HG02610 (cell line): Measurements from ENCODE around the gene SH3BP4.

Experiments
- ATAC-seq: cut with Tn5 transposase; IDR thresholded peaks from one replicate; pipeline ENCODE4 v1.9.1; 2021; ENCODE audit warnings: mild to moderate bottlenecking, moderate library complexity; ENCODE audit not compliant: unreplicated experiment

The SH3BP4 gene

DNA sequence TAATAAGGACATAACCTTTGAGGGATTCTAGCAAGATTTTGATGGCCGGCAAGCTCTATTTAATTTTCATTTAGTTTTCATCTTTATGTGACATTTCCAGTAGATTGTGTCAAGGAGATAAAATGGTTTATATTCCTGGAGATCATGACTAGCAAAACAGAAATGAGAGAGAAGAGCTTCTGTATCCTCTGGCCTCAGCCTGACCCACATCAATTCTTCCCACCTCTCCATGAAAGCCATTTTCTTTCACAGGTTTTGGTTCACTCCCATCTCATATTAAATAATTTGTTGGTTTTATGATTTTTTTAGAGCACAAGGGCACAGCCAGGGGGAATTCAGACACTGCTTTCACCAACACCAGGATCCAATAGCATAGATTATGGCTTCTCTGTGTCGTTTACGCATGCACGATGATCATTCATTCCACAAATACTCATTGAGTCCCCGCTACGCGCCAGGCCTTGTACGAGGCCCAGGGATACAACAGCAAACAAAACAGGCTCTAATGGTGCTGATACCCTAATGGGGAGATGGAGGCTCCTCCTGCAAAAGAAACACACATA, 85.9 kb downstream of the SH3BP4 start:
- no peak for ATAC-seq

DNA sequence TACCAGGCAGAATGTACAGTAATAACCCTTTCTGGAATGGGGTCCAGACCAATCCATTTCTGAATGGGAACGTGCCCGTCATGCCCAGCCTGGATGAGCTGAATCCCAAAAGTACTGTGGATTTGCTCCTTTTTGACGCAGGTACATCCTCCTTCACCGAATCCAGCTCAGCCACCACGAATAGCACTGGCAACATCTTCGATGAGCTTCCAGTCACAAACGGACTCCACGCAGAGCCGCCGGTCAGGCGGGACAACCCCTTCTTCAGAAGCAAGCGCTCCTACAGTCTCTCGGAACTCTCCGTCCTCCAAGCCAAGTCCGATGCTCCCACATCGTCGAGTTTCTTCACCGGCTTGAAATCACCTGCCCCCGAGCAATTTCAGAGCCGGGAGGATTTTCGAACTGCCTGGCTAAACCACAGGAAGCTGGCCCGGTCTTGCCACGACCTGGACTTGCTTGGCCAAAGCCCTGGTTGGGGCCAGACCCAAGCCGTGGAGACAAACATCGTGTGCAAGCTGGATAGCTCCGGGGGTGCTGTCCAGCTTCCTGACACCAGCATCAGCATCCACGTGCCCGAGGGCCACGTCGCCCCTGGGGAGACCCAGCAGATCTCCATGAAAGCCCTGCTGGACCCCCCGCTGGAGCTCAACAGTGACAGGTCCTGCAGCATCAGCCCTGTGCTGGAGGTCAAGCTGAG, 89.6 kb downstream of the SH3BP4 start:
- no peak for ATAC-seq

DNA sequence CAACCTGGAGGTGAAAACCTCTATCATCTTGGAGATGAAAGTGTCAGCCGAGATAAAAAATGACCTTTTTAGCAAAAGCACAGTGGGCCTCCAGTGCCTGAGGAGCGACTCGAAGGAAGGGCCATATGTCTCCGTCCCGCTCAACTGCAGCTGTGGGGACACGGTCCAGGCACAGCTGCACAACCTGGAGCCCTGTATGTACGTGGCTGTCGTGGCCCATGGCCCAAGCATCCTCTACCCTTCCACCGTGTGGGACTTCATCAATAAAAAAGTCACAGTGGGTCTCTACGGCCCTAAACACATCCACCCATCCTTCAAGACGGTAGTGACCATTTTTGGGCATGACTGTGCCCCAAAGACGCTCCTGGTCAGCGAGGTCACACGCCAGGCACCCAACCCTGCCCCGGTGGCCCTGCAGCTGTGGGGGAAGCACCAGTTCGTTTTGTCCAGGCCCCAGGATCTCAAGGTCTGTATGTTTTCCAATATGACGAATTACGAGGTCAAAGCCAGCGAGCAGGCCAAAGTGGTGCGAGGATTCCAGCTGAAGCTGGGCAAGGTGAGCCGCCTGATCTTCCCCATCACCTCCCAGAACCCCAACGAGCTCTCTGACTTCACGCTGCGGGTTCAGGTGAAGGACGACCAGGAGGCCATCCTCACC, 90.2 kb downstream of the SH3BP4 start:
- ATAC-seq = no peak

DNA sequence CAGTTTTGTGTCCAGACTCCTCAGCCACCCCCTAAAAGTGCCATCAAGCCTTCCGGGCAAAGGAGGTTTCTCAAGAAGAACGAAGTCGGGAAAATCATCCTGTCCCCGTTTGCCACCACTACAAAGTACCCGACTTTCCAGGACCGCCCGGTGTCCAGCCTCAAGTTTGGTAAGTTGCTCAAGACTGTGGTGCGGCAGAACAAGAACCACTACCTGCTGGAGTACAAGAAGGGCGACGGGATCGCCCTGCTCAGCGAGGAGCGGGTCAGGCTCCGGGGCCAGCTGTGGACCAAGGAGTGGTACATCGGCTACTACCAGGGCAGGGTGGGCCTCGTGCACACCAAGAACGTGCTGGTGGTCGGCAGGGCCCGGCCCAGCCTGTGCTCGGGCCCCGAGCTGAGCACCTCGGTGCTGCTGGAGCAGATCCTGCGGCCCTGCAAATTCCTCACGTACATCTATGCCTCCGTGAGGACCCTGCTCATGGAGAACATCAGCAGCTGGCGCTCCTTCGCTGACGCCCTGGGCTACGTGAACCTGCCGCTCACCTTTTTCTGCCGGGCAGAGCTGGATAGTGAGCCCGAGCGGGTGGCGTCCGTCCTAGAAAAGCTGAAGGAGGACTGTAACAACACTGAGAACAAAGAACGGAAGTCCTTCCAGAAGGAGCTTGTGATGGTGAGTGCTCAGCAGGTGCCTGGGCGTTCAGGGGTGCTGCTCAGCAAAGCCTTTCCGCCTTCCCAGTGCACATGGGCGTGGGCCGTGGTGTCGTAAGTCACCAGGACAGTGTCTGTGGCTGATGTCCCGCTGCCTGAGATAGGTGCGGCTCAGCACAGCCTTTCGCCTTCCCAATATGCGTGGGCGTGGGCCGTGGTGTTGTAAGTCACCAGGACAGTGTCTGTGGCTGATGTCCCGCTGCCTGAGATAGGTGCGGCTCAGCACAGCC, 91.0 kb downstream of the SH3BP4 start:
- no peak for ATAC-seq

DNA sequence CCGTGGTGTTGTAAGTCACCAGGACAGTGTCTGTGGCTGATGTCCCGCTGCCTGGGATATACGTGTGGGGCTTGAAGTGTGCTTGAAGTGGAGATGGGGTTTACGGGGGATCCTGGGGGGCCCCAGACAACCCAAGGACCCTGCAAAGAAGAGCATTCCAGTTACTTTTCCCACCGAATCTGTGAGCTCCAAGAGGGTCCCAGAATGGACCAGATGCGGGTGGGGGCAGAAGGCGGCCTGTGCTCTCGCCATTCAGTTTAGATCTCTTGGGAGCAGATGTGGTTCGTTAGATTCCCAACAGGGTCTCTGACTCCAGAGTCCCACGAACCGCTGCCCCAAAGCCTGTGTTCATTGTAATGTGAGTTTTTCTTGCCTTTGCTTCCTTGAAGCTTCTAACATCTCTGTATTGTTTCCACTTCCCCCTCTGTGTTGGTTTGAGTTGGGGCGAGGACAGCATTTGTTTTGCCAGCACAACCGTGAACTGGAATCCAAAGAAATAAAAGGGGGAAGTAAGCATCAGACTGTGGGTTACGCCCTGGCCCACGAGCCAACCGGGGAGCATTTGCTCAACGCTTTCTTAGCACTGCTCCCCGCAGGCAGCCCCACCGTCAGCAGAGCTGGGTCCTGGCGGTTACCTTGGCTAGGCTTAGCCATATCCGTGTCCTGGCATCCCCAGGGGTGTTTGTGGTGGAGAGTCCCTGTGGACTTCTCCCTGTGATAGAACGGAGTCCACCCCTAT, 92.1 kb downstream of the SH3BP4 start:
- ATAC-seq = no peak

DNA sequence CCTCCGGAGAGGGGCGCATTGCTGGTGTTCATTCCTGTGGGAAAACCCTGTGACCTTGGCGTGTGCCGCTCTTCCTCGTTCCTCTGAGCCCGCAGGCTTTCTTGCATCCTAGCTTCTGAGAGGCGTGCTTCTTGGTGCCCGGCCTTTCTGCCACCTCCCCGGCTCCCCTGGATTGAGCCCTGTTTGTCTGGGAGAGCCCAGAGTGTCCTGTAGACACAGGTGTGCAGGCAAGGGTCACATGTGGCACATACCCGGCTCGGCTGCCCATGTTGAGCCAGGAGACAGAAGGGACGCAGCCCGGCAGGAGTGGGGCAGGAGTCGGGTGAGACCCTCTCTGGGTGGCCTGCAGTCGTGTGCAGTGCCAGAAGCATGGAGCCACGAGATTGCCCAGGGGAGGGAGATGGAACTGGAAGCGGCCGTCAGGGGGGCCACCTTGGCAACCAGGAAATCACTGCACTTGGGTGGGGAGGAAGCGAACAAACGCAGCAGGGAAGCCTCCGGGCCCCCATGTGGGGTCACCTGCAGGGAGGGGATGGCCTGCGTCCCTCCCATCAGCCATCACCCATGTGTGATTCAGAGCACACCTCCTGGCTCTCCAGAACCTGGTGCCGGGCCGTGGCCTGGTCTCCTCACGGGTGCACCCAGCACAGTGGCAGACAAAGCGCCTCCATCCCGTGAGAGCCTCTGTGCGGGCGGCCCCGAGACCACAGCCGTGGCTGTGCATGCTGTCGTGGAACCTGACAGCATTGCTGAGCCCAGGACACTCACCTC, 92.9 kb downstream of the SH3BP4 start:
- ATAC-seq = no peak

DNA sequence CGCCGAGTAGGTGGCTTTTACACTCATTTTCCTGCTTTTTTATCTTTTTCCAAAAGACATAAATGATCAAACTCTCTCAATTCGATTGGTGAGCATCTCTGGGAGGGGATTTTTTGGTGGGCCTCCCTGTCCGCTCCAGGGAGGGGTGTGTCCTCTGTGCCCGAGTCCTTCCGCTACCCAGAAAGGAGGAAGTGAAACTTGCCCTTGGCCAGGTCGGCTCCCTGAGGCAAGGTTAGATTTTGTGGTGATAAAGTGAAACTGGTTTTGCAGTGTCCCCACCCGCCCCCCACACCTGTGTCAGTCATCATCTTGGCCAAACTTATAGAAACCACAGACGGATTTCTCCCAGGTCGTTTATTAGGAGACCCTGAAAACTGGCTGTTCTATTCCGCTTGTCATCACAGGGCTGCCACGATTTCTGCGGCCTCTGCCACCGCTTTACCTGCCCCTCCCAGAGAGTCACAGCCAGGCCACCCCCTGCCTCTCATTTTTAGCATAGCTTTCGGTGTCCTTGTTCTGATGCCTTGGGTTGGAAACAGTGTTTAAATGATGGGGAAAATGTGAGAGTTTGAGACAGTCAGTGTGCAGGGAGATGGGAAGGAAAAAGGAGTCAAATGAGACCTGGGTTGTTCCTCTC, 93.6 kb downstream of the SH3BP4 start:
- no peak for ATAC-seq

DNA sequence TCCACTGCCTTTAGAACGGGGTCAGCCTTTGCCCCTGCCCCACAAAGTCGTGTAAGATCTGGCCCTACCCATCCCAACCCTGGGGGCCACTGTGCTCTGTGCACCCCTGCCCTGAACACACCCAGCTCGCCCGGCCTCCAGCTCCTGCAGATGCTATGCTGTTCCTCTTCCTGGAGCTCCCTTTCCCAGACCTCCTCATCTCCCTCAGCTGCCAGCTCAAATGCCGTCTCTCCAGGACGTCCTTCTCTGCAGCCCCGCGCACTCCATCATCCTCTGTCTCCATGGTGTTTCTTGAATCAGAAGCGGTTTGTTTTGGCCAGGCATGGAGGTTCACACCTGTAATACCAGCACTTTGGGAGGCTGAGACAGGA, 94.1 kb downstream of the SH3BP4 start:
- ATAC-seq = no peak

DNA sequence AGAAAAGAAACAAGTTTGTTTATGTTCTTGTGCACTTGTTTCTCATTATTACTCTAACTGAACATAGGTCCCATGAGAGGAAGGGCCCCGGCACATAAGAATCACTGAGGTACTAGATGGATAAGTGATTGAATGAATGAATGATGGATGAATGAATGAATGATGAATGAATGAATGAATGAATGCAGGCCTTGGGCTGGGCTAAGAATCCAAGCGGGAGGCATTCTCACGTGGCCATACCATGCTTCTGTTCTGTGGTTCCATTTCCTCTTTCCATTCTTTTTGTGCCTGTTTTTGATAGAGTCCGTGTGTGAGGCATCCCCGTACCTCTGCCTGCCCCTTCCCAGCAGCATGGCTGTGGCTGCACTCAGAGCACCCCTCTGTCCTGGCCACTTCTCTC, 94.8 kb downstream of the SH3BP4 start:
- ATAC-seq = no peak

DNA sequence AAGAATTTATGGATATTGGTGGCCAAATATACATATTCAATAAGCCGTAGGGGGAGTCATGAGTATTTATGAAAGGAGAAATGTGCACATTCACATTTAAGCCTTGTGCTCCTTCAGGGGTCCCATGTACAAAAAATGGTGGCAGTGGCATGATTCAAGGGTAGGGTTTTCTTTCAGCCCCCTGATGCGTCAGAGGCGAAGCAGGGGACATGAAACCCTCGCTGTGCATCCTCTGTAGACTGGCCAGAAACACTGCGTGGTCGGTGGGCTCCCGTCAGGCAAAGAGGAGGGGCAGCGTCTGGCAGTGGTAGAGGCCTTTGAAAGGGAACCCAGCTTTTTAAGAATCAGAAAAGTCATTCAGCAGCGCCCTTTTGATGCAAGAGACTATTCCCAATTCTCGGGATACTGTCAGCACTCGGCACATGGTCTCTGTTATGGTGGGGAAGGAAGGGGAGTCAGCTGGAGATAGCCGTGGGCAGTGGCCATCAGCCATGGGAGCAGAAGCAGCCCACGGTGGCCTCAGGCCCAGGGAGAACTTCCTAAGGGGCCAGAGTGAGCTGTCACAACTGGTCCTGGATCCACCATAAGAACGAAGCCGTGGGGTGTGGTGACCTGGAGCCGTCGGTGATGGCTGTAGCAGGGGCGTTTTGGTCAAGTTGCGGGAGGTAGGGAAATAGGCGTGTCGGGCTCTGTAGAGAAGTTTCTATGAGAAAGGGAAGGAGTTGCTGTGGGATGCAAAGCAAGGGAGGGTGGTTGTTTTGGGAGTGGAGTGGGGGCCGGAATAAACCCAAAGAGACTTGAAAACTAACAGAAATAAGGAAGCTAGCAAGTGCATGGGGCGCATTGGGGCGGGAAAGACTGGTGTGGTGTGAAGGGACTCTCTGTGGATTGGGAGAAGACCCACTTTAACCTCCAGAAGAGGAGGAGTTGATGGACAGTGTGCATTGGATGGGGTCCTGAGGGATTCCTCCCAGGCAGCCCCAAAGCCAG, 95.6 kb downstream of the SH3BP4 start:
- no peak for ATAC-seq

DNA sequence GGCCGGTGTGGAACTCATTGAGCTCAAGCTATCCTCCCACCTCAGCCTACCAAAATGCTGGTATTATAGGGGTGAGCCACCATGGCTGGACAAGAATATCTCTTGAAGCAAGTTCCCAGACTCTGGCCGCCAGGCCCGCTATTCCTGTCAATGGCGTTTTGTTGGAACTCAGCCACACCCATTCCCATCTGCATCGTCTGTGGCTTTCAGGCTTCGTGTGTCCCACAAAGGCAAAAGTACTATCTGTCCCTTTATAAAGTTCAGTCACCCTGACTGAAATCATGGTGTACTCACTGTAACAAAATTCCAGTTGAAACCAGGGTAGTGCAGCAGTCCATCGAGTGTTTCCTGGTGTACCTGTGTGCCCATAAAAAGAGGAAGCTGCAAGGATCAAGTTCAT, 96.7 kb downstream of the SH3BP4 start:
- no peak for ATAC-seq

DNA sequence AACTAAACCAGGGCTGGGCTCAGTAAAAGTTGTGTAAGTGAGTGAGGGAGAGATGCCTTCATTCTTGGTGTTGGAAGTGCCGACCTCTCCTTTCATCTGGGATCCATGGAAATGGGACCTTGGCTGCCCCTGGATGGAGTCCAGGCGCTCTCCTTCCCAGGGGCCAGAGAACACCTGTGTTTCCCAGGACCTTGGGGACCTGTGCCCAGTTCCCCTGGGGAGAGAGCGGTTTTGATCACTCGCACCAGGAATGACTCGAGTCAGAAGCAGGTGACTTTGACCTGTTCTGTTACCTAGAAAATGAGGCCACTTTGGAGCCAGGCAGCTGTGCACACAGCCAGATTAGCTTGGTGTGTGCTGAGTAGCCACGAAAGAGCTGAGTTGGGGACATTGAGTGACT, 97.3 kb downstream of the SH3BP4 start:
- ATAC-seq = no peak

DNA sequence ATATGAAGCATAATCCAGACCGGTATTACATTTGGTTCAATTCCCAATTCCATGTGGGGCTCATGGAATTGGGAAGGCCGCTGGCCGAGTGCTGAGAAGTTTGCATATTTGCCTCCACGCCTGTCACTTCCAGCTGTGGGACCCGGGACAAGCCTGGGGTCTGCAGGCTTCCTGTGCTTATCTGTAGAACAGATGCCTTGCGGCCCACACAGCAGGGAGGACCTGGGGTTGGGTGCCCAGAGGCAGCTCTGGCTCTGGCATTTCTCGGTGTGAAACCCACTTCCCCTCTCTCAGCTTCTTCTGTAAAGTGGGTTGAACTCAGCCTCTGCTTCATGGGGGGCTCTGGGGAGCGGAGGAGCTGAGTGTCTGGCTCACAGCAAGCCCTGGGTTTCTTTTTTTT, 97.9 kb downstream of the SH3BP4 start:
- no peak for ATAC-seq

DNA sequence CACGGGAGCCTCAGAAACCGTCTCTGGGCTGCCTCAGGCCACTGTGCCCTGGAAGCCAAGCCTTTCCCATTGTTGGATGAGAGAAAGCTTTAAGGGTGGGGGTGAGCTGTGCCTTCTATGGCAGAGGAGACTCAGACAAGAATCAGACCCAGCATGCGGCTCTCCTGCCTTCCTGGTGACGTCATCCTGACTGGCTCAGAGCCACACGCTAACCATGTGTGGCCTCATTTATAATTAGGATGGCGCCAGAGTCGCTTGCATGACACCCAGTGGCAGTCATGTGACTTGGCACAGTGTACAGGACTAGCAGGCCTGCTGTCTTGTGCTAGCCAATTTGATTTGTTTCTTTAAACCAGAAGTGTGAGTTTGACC, 99.1 kb downstream of the SH3BP4 start:
- no peak for ATAC-seq

DNA sequence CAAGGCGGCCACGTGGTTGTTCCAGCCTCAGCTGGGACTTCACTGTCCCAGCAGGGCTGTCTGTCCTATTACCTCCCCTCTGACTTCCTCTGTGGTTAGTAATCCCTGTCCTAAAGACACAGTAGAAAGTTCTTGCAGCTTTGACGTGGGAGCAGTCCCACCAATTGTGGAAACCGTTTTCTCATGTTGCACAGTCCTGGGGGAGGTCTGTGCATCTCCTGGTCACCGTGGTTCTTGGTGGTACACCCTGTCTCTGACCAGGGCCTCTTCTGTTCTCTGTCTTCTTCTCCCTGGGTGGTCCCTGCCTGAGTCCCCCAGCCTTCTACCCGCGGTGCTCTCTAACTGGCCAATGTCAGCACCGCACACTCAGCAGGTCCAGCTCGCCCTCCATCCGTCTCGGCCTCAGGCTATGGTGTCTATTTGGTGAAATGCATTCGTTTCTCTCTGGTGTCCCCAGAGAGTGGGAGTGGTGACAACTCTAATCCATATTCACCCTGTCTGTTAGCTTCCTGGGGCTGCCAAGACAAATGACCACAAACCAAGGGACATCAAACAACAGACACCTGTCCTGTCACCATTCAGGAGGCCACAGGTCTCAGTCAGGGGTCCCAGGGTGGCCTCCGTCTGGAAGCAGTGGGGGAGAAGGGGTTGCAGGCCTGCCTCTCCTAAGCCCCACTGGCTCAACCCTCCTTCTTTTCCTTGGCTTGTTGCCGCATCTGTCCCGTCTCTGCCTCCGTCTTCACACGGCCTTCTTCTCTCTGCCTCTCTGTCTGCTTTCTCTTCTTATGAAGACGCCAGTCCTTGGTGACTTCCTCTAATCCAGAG, 99.8 kb downstream of the SH3BP4 start:
- no peak for ATAC-seq

DNA sequence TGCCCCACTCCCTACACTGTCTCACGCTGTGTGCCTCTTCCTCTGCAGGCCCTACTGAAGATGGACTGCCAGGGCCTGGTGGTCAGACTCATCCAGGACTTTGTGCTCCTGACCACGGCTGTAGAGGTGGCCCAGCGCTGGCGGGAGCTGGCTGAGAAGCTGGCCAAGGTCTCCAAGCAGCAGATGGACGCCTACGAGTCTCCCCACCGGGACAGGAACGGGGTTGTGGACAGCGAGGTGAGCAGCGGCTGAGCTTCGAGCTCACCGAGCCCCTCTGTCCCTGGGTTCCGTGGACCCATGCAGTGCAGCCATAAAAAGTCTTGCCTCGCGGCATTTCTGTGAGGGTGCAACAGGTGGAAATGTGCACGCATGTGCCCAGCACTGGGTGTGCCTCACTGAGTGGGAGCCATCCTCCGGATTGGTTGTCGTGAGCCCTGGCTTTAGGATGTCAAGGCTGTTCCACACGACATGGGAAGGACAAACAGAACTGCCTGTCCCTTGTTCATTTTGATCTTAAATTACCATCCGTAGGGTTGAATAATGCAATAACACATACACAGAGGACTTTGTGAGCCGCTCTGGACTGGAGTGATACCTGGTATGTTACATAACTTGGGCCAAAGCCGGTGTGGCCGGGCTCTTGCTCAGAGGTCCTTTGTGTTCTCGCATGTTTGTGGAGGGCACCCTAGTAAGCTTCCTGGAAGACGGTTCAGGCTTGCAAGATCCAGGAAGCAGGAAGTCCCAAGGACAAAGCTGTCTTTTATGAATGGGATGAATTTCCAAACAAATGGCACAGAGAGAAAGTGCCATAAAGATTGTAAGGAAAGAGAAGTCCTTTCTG, 100.9 kb downstream of the SH3BP4 start:
- no peak for ATAC-seq

DNA sequence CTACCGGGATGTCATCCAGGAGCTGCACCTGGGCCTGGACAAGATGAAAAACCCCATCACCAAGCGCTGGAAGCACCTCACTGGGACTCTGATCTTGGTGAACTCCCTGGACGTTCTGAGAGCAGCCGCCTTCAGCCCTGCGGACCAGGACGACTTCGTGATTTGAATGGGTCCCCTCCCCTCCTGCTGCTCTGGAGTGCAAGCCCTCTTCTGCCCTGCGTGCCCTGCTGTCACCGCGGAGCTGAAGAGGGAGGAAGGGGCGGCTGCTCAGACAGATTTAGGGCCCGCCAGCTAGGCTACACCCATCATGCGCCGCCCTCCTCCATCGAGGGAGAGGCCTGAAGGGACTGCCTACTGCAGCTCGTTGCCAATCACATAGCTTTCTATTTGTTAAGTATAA, 101.8 kb downstream of the SH3BP4 start:
- no peak for ATAC-seq
